NCI-H146 (cell line): ENCODE results near the gene SLC9A9.

ENCODE experiments used
- DNase-seq: peaks from one replicate; lab custom pipeline; 2025; lab: John Stamatoyannopoulos, UW

The SLC9A9 gene

GRCh38 chr3:143506190-143506589, 342.1 kb downstream of the SLC9A9 start:
- DNase-seq = no peak

- DNase-seq = no peak
These were observed 344.9 kb downstream of the SLC9A9 start for GRCh38 chr3:143503325-143503885.

DNA sequence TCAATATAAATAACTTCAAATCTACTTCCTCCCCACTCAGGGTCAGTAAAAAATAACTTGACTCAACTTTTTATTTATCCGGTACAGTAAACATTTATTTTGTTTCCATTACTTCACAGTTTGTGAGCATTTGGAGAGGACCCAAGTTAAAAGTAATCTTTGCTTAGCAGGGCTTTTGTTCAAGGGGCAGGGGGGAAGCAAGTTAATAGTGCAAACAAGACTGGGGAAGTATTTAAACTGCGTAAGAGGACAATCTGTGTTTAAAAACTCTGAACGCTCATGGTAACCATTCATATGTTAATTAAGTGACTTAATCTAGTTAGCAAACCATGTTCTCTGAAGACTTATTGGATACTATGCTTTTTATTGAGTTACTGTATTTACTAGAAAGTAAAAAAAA, 346.2 kb downstream of the SLC9A9 start:
- no peak for DNase-seq

GRCh38 chr3:143497382-143497781, 350.9 kb downstream of the SLC9A9 start:
- DNase-seq = no peak

- DNase-seq = no peak
These were observed 352.1 kb downstream of the SLC9A9 start for GRCh38 chr3:143496191-143496590.

GRCh38 chr3:143495527-143495926, 352.7 kb downstream of the SLC9A9 start:
- DNase-seq = no peak

DNA sequence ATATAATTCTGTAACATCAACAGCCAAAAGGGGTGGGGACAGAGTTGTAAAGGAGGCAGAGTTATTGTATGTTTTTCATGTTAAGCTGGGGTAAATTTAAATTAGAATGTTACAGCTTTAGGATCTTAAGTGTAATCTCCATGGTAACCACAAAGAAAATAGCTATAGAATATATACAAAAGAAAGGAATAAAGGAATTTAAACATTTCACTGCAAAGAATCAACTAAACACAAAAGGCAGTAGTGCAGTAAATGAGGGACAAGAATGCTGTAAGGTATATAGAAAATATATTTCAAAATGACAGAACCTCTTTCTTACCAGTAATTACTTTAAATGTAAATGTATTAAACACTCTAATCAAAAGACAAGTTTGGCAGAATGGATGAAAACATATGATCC, 361.7 kb downstream of the SLC9A9 start:
- no peak for DNase-seq

GRCh38 chr3:143484846-143485512, 363.3 kb downstream of the SLC9A9 start:
- no peak for DNase-seq

- no peak for DNase-seq
These were observed 365.1 kb downstream of the SLC9A9 start for GRCh38 chr3:143483214-143483613.

- no peak for DNase-seq
These were observed 365.9 kb downstream of the SLC9A9 start for GRCh38 chr3:143482106-143483088.

- no peak for DNase-seq
These were observed 367.9 kb downstream of the SLC9A9 start for GRCh38 chr3:143480344-143480743.

- DNase-seq = no peak
These were observed 368.5 kb downstream of the SLC9A9 start for GRCh38 chr3:143479727-143480126.

- no peak for DNase-seq
These were observed 370.1 kb downstream of the SLC9A9 start for GRCh38 chr3:143478115-143478693.

DNA sequence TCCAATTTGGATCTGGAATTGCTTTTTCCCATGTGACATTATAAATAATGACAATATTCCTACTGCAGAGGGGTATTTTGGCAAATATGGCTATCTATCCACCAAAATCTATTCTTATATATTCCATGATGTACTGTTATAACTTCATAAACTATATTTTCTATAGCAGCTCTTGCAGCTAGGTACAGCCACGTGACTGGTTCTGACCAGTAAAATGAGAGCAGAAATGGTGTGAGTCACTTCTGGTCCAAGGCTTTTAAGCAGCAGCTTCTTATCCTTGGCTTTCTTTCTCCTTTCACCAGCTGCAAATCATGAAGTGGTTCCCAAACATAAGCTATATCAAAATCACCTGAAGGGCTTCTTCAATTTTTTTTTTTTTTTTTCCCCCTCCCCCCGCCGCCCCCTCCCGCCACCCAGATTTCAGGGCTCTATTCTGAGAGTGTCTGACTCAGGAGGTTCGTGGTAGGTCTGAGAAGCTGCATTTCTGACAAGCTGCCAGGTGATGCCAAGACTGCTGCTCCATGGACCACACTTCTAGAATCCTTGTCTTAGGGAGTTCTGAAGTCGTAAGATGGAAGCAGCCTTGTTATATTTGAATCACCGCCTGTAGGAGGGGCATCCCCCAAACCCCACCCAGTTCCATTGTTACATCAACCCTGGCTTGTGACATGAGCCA, 371.2 kb downstream of the SLC9A9 start:
- DNase-seq = no peak

DNA sequence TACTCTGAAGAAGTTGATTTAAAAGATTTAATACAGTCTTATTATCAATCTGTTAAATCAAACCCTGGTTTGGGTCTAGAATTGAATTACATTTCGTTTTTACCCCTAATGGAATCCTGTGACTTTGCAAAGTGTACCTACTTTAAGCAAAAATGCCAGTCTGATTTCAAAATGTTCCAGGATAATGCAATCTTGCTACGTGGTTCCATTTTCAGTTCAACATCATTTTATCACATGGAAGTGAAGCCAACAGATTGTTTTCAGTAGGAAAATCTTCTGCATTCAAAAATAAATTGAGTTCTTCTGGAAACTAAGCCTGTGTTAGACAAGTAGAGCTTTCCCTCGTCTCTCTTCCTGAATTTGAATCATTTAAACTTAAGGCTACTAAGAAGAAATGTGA, 372.3 kb downstream of the SLC9A9 start:
- DNase-seq = no peak

DNA sequence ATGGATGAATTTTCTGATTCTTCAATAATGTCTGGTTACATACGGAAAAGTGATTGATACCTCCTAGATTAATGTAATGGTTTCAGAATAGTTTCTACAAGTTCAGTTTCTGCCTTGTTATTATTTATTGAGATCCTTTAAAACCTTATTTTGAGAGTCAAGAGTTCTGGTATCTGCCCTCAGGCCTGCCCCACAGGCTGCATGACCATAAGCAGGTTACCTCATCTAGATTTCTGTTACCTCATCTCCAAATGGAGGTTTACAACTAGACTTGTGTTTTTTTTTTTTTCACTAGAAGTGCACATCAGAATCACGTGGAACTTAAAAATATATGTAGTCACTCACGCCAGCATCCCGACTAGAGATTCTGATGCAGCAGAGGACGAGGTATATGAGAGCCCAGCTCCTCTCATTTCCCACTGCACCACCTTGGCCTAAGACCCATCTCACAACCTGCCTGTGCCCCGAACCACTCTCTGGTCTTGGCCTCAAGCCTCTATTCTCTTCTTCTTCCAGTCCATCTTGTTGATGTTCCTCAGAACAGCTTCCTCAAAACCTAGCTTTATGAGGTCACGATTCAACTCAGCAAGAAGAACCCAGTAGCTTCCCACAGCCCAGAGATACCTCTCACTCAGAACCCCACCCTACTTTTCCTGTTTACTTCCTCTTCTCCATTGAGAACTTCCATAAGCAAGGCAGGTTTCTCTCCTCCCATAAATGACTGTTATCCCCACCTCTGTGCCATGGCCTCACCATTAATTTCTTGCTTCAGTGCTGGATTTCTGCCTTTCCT, 375.3 kb downstream of the SLC9A9 start:
- DNase-seq = no peak

GRCh38 chr3:143471705-143472104, 376.6 kb downstream of the SLC9A9 start:
- peak; percentile 23 for DNase-seq

DNA sequence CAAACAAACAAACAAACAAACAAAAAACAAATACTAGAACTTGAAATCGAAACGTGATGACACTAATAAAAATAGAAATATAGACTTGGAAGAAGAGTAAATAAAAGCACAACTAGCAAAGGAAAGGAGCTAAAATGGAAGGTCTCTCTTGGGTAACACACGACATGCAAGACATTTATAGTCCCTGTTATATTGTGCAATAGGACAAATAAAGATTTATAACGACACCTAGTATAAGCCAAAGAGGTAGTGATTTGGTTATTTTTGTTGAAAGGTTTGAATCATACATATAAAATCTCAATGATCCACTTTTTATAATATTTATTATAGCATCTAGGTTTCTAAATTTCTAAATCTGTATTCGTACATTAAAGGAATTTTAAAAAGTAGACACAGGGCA, 379.1 kb downstream of the SLC9A9 start:
- DNase-seq = no peak

- peak; percentile 10 for DNase-seq
These were observed 382.6 kb downstream of the SLC9A9 start for GRCh38 chr3:143465666-143466065.

- peak; percentile 96 for DNase-seq
These were observed 383.4 kb downstream of the SLC9A9 start for GRCh38 chr3:143464850-143465249.

GRCh38 chr3:143455480-143455879, 392.8 kb downstream of the SLC9A9 start:
- no peak for DNase-seq
